ENCODE results near the gene DPH5. TPM values are rescaled to one million over a fixed set of nuclear protein-coding genes. Genes with fewer than 3 reads are reported as not detected.

Gene DPH5
- total and polyA plus RNA-seq, 2 of the 4 experiments (the other 2 are of a cell fraction): 32.3 to 42.0 TPM

GRCh38 chr1:101051688-101052638 is 26.4 kb upstream of the DPH5 start:
- dilution Hi-C loops (cut with HindIII; ENCODE audit: low sequenced_read_pairs, unreplicated experiment): no loop called here
- H3K56ac ChIP-seq (ENCODE audit: extremely low read depth, insufficient read depth, low read length): no peak overlapping the region
- H2BK20ac ChIP-seq (ENCODE audit: low read depth, low read length): no peak overlapping the region
- no TSS peak for BruUV-seq (replicated peaks)
- H3K9me1 ChIP-seq (ENCODE audit: insufficient read depth, low read length): no peaks in the 10 kb centered on the region
- in situ Hi-C loops (cut with MboI; ENCODE audit: low sequenced_read_pairs): no loop called here
- no peak for TF ChIP-seq BHLHE40 (IDR thresholded peaks at IDR 0.05; ENCODE audit: low read depth, low read length)
- TF ChIP-seq MAFK (IDR thresholded peaks at IDR 0.05; ENCODE audit: low read depth, low read length): no peak
- TF ChIP-seq NFE2L2 (IDR thresholded peaks at IDR 0.05; ENCODE audit: low read depth, low read length): no peak
- no peak for TF ChIP-seq USF2 (IDR thresholded peaks at IDR 0.05; ENCODE audit: low read depth, low read length)
- no peak for TF ChIP-seq MAZ (IDR thresholded peaks at IDR 0.05; ENCODE audit: borderline replicate concordance, low read depth, low read length)
- no peak for TF ChIP-seq MXI1 (IDR thresholded peaks at IDR 0.05; ENCODE audit: borderline replicate concordance, low read depth, low read length)
- TF ChIP-seq ELK1 (IDR thresholded peaks at IDR 0.05; ENCODE audit: borderline replicate concordance, low read depth, low read length): no peak
- TF ChIP-seq CEBPB (IDR thresholded peaks at IDR 0.05; ENCODE audit: low read depth, low read length): no peak
- TF ChIP-seq FOS (IDR thresholded peaks at IDR 0.05; ENCODE audit: low read depth, low read length): no peak
- no peak for TF ChIP-seq RFX5 (IDR thresholded peaks at IDR 0.05; ENCODE audit: low read depth, low read length)
- TF ChIP-seq RAD21 (IDR thresholded peaks at IDR 0.05; ENCODE audit: low read length): no peak
- TF ChIP-seq CTCF (conservative IDR thresholded peaks at IDR 0.05; ENCODE audit: low read depth, low read length): no peak
- TF ChIP-seq CHD1 (IDR thresholded peaks at IDR 0.05; ENCODE audit: low read depth, low read length): no peak
- ChIA-PET POLR2A (ENCODE audit: unreplicated experiment) (no interaction called here), CTCF (interaction anchor here (0.6 to 1.4 kb wide), 3 partner anchors 11 to 237 kb away, joined by 3 read pairs; no protein-coding TSS in a partner anchor)
- H3K9me3 ChIP-seq (ENCODE audit: control insufficient read depth, insufficient read depth, low read length): no peaks in the 10 kb centered on the region
- H2AFZ ChIP-seq (replicated peaks; ENCODE audit: low read length, poor library complexity): no peak overlapping the region
- H2AK9ac ChIP-seq (replicated peaks; ENCODE audit: low read depth, low read length, poor library complexity): no peak overlapping the region
- no peak overlapping the region for H2BK120ac ChIP-seq (ENCODE audit: low read depth, low read length)
- H3K27ac ChIP-seq (ENCODE audit: insufficient read depth, low read length): no peak overlapping the region
- no peaks in the 10 kb centered on the region for H3K27me3 ChIP-seq (ENCODE audit: control insufficient read depth, insufficient read depth, low read length)
- H4K8ac ChIP-seq (ENCODE audit: low read depth in 2 of 2, low read length in 2 of 2): no peak overlapping the region
- no peak overlapping the region for H3K9ac ChIP-seq (ENCODE audit: low read depth, low read length)
- no peak overlapping the region for H3K4me2 ChIP-seq (ENCODE audit: low read depth, low read length)
- H3K79me1 ChIP-seq (ENCODE audit: low read depth in 1 of 2, low read length in 2 of 2): no peaks in the 10 kb centered on the region
- no peak overlapping the region for H4K91ac ChIP-seq (ENCODE audit: insufficient read depth, low read depth, low read length)
- no peak overlapping the region for H3K14ac ChIP-seq (replicated peaks; ENCODE audit: low read depth, low read length)
- ATAC-seq (ENCODE audit: low read depth) (no peak), DNase-seq (no peak)
- no peak overlapping the region for H2AK5ac ChIP-seq (ENCODE audit: low read depth, low read length)
- 0% methylated on average over 1 of the region's 3 CpGs; no CpG with 5 or more reads in 1 of the 2 experiments for WGBS, 2 experiments (ENCODE audit: extremely low coverage in 2 of 2, insufficient read length in 1 of 2)
- intact Hi-C loops (cut with micrococcal nuclease): no loop called here
- H2BK5ac ChIP-seq (ENCODE audit: low read depth, low read length, poor library complexity, severe bottlenecking): no peak overlapping the region
- no peaks in the 10 kb centered on the region for H3K36me3 ChIP-seq (ENCODE audit: control insufficient read depth, insufficient read depth, low read length)
- no peaks in the 10 kb centered on the region for H4K20me1 ChIP-seq (ENCODE audit: insufficient read depth, low read length)
- H3K4me1 ChIP-seq (ENCODE audit: control insufficient read depth, insufficient read depth, low read length): no peaks in the 10 kb centered on the region
- H3K18ac ChIP-seq (ENCODE audit: low read depth, low read length): no peak overlapping the region
- no peak overlapping the region for H2BK15ac ChIP-seq (ENCODE audit: low read depth, low read length)
- no peak overlapping the region for H3K4me3 ChIP-seq (ENCODE audit: insufficient read depth, low read depth, low read length)
- H3K23ac ChIP-seq (ENCODE audit: low read depth, low read length): no peak overlapping the region
- H3K4ac ChIP-seq (ENCODE audit: low read depth, low read length): no peak overlapping the region
- H4K5ac ChIP-seq (ENCODE audit: low read depth, low read length): no peak overlapping the region
